ENCODE data around the gene STC2.

STC2 gene

DNA sequence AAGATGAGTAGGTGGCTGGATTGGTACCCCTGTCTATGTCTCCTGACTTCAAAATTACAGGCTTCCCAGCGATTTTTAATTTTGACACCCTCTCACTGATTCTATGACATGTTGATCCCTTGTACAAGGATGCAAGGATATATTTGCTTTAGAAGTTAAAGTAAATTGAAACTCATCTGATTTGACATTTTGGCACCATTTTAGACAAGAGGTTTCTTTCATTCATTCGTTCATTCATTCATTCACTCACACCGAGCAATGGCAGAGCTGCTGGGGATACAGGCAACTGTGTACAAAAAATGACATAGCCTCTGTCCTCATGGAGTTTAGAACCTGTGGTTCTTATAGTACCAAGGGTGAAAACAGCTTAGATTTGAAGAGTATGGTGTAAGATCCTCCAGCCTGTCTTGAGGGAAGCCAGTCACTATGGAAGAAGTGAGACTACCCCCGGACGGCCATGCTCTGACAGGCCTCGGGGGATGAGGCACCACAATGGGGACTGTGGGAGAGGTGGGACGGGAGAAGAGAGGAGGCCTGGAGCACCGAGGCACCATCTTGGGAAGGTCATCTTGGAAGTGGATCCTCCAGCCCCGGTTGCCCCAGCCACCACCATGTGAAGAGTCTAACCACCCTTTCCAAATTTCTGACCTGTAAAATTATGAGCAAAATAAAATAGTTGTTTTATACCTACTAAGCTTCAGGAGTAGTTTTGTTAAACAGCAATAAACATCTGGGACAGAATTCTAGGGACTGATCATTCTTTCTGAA lies 16.2 kb downstream of the STC2 start:
- no peak for DNase-seq

DNA sequence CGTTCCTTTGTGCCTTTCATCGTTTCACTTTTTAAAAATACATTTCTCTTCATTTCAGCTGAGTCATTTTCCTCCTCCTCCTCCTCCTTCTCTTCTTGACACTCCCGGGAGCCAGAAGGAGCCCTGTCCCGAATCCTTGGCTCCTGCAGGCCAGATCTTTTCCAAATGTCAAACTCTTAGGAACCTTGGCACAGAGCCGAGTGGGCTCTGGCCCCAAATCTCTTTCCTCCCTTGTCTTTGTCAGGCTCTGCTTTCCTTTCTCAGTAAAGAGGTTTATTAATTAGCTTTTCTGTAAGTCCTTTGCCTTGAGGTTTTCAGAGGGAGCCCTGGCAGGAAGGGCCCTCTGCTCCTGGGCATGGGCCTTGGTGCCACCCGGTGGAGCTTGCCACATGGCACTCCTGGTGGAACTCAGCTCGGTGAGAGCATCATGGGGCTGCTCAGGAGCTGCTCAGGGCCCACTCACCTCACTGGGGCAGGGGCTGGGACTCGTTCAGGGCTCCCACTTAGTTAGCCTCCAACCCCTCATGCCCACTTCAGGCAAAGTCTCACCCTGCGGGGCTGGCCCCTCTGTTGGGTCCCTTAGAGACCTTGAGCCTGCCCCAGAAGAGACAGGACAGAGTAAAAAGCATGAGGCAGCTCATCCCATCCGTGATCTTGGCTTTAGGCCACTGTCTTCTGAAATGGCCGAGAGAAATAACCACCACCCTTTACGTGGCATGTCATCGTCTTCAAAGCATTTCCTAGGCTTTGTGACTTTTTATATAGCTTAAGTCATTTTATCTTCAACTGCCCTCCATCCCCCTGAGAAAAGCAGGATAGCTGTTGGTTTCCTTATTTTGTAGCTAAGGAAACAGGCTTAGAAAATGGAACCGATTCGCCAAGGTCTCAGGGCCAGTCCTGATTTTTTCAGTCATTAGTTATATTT lies 17.1 kb downstream of the STC2 start:
- DNase-seq: no peak

DNA sequence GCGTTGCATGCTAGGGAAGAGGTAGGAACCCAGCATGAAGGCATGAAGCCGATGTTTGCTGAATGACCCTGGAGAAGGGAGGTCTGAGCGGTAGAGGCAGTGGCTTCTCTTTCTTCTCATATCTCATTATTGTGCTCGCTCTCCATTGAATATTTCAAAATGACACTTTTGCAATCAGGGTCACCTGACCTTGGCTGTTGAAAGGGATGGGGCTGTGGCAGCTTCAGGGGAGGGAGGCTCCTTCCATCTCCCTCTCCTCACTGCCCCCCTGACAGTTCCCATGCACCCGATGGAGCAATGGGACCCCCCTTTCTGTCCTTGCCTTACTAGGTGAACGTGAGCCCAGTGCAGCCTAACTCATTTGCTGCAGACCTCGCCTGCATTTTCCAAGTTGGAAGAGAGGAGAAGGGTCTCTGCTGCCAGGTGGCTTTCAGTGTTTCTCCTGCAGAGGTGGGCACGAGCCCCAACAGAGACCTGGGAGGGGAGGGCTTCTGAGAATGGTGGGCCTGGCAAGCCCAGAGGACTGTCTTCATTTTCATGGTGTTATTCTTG lies 17.9 kb downstream of the STC2 start:
- no peak for DNase-seq

- DNase-seq: no peak
These were observed 18.5 kb downstream of the STC2 start for GRCh38 chr5:173309731-173310130.

- DNase-seq: no peak
These were observed 20.0 kb downstream of the STC2 start for GRCh38 chr5:173308226-173308625.

- DNase-seq: no peak
These were observed 20.5 kb downstream of the STC2 start for GRCh38 chr5:173307695-173308094.

GRCh38 chr5:173306695-173307094 lies 21.5 kb downstream of the STC2 start:
- DNase-seq: no peak

GRCh38 chr5:173304591-173304988 lies 23.6 kb downstream of the STC2 start:
- DNase-seq: no peak

- DNase-seq: no peak
These were observed 24.2 kb downstream of the STC2 start for GRCh38 chr5:173303878-173304590.

DNA sequence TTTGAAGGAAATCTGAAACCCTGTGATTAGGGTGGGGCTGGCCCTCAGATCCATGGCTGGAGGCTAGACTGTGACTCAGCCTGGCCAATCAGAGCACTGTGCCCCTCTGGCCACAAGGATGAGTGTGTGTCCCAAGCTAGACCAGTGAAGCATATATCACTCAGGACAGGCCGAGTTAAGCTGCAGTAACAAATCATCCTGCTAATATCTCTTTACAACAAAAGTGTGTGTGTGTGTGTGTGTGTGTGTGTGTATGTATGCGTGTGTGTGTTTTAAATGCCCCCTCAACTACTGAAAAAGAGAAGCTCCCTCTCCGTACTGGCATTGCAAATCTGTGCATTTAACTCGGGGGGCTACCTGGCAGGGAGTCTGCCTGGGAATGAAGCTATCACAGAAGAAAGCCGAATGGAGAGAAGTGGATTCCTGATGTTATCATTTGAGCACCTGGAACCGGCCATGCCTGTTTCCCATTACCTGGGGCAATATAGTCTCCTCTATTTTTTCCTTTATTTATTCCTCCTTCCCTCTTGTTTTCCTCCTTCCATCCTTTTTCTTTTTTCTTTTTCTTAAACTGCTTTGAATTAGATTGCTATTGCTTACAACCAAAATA lies 25.6 kb downstream of the STC2 start:
- no peak for DNase-seq

GRCh38 chr5:173301695-173302545 lies 26.3 kb downstream of the STC2 start:
- DNase-seq: no peak

DNA sequence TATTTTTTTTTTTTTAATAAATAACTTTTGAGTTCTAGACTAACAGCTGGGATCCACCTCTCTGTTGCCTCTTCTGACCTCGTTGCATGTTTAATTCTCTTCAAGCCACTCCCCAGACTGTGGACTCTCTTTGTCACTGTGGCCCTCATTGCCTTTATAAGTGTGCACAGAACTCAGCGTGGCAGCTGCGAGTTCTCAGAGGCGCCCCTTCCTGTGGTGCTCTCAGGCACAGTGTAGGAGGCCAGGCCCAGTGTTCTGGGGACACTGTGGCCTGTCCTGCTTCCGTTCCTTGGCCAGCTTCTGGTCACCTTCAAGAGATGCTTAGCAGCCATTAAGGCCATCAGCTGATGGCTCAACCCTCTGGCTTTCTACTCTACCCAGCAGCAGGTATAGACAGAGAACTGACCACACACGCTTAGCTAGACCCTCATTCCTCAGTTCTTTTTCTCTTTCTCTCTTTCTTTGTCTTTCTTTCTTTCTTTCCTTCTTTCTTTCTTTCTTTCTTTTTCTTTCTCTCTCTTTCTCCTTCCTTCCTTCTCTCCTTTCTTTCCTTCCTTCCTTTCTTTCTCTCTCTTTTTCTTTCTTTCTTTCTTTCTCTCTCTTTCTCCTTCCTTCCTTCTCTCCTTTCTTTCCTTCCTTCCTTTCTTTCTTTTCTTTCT lies 27.7 kb downstream of the STC2 start:
- no peak for DNase-seq

DNA sequence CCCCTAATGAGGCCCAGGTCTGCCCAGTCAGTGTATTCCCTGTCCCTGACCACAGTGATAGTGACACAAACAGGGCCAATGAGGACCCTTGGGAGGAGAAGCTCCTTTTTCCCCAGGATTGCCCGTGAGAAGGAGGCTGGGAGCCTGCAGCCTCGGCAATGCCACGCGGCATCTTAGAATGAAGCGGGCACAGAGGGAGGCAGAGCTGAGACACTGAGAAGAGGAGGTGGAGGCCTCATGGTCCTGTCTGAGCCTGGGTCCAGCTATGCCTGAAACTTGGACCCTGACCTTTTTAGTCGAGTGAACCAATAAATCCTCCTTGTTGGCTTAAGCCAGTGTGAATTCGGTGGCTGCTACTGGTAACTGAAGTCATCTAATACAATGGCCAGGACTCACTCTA lies 28.4 kb downstream of the STC2 start:
- no peak for DNase-seq

- no peak for DNase-seq
These were observed 29.8 kb downstream of the STC2 start for GRCh38 chr5:173298213-173298926.

GRCh38 chr5:173297813-173298212 lies 30.4 kb downstream of the STC2 start:
- DNase-seq: no peak

DNA sequence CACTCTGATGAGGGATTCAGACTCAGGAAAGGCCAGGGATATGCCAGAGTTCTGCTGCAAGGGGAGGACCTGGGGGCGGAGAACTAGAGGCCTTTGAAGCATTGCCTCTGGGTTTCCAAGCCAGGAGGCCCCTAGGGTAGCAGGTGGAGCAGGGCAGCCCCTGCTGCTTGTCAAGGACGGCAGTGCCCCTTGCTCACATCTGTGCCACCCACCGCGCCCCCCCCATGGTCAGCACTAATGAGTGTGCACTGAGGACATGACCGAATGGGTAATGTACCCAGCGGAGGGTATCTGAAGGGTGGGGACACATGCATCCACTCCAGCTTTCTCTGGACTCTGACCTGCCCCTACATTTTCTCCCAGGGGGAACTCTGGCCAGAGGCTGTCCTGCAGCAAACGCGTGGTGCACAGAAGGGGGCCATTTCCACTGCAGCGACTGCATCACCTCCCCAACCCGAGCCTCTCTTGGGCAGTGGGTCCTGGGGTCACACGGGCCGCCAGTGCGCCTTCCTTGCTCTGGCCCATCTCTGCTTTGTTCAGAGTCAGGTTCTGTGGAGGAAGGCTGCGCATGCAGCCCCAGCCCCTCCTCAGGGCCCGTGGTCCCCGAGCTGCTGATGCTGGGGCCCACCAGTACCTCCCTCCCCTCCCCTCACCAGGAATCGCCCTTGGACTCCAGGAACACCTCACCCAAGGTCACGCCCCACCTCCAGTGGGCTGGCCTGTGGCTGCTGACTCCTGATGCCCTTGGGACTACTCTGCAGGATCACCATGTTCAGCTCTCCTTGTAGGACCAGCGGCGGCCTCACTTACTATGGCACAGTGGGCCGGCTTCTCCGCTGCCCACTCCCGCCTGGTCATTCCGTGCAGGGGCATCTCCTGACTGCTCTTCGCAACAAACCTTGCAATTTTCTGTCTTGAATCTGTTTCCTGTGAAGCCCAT lies 31.2 kb downstream of the STC2 start:
- no peak for DNase-seq

DNA sequence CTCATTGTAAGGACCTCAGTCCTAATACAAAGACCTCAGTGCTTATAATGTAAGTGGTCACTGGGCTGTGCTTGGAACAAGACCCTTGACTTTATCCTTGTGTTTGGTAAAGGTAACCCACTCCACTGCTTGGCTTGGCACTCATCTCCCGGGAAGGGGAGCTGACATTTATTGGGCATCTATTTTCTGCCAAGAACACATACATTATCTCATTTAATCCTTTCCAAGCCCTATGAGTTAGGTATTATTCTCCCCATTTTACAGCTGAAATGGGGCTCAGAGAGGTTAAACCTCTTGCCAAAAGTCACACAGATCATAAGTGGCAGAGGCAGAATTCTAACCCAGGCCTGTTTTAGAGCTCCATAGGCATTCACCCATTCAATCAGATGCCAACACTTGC lies 32.4 kb downstream of the STC2 start:
- no peak for DNase-seq

- no peak for DNase-seq
These were observed 33.4 kb downstream of the STC2 start for GRCh38 chr5:173294673-173295320.
